B cell (primary cell): ENCODE data around the gene E2F3.

ENCODE experiments used
- CTCF ChIP-seq: fragments of 200-600 bp; IDR thresholded peaks from one replicate; pipeline ENCODE4 v1.8.0; 2022; ENCODE audit warnings: antibody characterized with exemption, mild to moderate bottlenecking
- EZH2 ChIP-seq: IDR thresholded peaks from 2 replicates; pipeline ENCODE4 v1.6.1; 2012; ENCODE audit warnings: borderline replicate concordance, low read depth, mild to moderate bottlenecking, moderate library complexity, low read length; ENCODE audit not compliant: insufficient read depth, poor library complexity, severe bottlenecking

DNA sequence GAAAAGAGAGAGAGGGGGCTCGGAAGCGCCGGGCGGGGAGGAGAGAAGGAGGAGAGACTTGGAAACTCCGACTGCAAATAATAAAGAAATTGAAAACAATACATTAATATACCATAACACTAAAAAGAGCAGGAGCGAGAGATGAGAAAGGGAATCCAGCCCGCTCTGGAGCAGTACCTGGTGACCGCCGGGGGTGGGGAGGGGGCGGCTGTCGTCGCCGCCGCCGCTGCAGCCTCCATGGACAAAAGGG lies 338 bp downstream of the E2F3 start:
- no peak for TF ChIP-seq CTCF
- TF ChIP-seq EZH2, result no peak
